Posterior cingulate gyrus (tissue), 11 donors: ENCODE measurements around the gene RNF145.
"Not testable (repeated sequence)": the region's sequence is repeated elsewhere in the genome, so short reads cannot be mapped to it uniquely, and the experiment has no call there.

Experiments
- DNase-seq, 10 donors: peaks; one replicate each; pipeline versions ENCODE4 v3.0.0 to v3.0.0-alpha.2; 2020 to 2021; ENCODE audit warnings: mixed read lengths in 3 of 10
- intact Hi-C: fragments of 100-400 bp; cut with DNase I; formaldehyde crosslinking; loops from one replicate; pipeline ENCODE4 v1.15.1; 2023

RNF145 gene

GRCh38 chr5:159209438-159210209 is at the start of gene RNF145:
TSS of gene RNF145 (minus strand) at chr5:159209553. CDS start at chr5:159203617, 5,936 bp downstream.
- intact Hi-C loops, result loop anchor here (1.0 to 5.0 kb wide), 2 partner anchors 52 to 54 kb away; partner anchors contain the start of gene UBLCP1
- DNase-seq, result peak; percentile 63 to 97 (median 80)

- intact Hi-C loops, result no loop called here
- DNase-seq, result no peak
Measured at GRCh38 chr5:159258361-159258760, 49.0 kb upstream of the RNF145 start.

GRCh38 chr5:159257629-159258283 is 48.4 kb upstream of the RNF145 start:
- intact Hi-C loops, result no loop called here

GRCh38 chr5:159257007-159257406 is 47.7 kb upstream of the RNF145 start:
- intact Hi-C loops, result no loop called here
- DNase-seq, result no peak

More at GRCh38 chr5:159257629-159258283, 48.4 kb upstream of the RNF145 start:
- no peak for DNase-seq

- no peak for DNase-seq
- intact Hi-C loops, result no loop called here
Measured at GRCh38 chr5:159252195-159252594, 42.8 kb upstream of the RNF145 start.

- no peak for DNase-seq
- intact Hi-C loops, result no loop called here
Measured at GRCh38 chr5:159249158-159249557, 39.8 kb upstream of the RNF145 start.

- intact Hi-C loops, result no loop called here
Measured at GRCh38 chr5:159244890-159245289, 35.5 kb upstream of the RNF145 start.

GRCh38 chr5:159244163-159244562 is 34.8 kb upstream of the RNF145 start:
- intact Hi-C loops, result no loop called here
- DNase-seq, result no peak

More at GRCh38 chr5:159244890-159245289, 35.5 kb upstream of the RNF145 start:
- DNase-seq, result no peak

GRCh38 chr5:159243385-159243784 is 34.0 kb upstream of the RNF145 start:
- intact Hi-C loops, result no loop called here
- no peak for DNase-seq

- intact Hi-C loops, result no loop called here
Measured at GRCh38 chr5:159242656-159243055, 33.3 kb upstream of the RNF145 start.

GRCh38 chr5:159241946-159242552 is 32.7 kb upstream of the RNF145 start:
- intact Hi-C loops, result no loop called here
- DNase-seq, result no peak

More at GRCh38 chr5:159242656-159243055, 33.3 kb upstream of the RNF145 start:
- no peak for DNase-seq

GRCh38 chr5:159240301-159240870 is 31.0 kb upstream of the RNF145 start:
- intact Hi-C loops, result no loop called here
- no peak for DNase-seq

GRCh38 chr5:159235871-159236520 is 26.6 kb upstream of the RNF145 start:
- DNase-seq, intact Hi-C loops: not testable (repeated sequence)

GRCh38 chr5:159231167-159231566 is 21.8 kb upstream of the RNF145 start:
- intact Hi-C loops, result no loop called here
- no peak for DNase-seq

GRCh38 chr5:159230657-159231056 is 21.3 kb upstream of the RNF145 start:
- intact Hi-C loops, result no loop called here
- DNase-seq, result no peak

- DNase-seq, intact Hi-C loops: not testable (repeated sequence)
Measured at GRCh38 chr5:159228097-159228496, 18.7 kb upstream of the RNF145 start.

GRCh38 chr5:159227452-159227851 is 18.1 kb upstream of the RNF145 start:
- DNase-seq, result no peak
- intact Hi-C loops, result no loop called here

GRCh38 chr5:159226451-159226850 is 17.1 kb upstream of the RNF145 start:
- no peak for DNase-seq
- intact Hi-C loops, result no loop called here

GRCh38 chr5:159224471-159224870 is 15.1 kb upstream of the RNF145 start:
- intact Hi-C loops, result no loop called here
- no peak for DNase-seq

- intact Hi-C loops, result no loop called here
- no peak for DNase-seq
Measured at GRCh38 chr5:159223469-159223868, 14.1 kb upstream of the RNF145 start.
